Amniotic stem cell (primary cell): Measurements from ENCODE around the gene MATN1.

Experiments used
- DNase-seq: peaks from one replicate; lab custom pipeline; 2025; lab: John Stamatoyannopoulos, UW

MATN1 gene

GRCh38 chr1:30680879-30681278, 42.5 kb downstream of the MATN1 start:
- no peak for DNase-seq

DNA sequence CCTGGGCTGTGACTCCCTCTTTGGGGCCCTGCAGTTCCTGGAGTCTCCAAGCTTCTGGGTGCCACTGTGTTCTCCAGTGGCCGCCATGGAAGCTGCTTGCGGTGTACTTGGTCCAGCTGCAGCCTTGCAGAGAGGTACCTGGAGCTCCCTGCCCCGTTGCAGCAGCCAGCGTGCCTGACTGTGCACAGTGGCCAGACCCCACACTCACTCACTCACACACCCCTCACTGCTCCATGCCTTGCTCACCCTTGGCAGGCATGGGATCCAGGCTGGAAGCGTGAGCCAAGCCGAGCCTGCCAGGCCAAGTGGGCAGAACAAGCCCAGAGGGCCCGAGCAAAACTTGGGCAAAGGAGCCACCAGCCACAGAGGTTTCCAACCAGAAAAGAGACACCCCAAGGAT, 43.0 kb downstream of the MATN1 start:
- no peak for DNase-seq

DNA sequence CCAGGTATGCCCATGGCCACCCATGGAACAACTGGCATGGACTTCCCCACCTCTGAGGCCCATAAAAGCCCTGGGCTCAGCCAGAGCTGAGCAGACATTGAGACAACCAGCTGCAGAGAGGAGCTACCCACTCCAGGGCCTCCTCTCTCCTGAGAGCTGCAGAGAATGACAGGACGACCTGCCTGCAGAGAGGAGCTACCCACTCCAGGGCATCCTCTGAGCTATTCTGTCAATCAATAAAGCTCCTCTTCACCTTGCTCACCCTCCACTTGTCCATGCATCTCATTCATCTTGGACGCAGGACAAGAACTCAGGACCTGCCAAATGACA, 43.4 kb downstream of the MATN1 start:
- DNase-seq: no peak

DNA sequence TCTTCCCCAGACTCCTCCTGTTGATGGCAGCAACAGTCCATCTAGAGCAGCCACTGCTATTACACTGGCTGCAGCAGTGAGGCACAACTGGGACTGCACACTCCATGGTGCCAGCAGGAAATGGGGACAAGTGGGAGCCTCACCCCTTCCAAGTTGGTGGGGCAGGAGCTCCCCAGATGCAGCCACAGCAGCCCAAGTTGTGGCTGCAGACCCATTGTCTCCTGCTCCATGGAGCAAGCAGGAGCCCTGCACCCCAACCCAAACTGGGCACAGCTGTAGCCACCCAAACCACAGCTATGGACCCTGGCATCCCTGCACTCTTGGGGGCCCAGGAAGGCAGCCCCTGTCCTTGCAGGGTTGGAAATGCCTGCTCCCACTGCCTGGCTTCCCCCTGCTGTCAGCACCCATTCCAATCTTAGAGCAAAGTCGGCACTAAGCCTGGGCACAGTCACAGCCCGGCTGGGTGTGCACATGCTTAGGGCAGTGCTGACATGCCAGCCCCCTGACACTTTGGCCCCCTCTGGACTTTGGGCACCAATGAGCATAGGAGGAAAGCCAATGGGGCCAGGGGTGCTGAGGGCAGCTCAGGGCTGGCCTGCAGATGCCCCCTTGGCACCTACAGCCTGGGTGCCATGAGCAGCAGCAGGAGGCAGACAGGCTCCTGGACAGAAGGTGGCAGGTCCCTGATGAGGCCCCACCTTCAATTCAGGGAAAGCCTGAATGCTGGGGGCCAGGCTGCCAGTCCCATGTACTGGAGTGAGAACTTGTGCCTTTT, 44.0 kb downstream of the MATN1 start:
- no peak for DNase-seq

DNA sequence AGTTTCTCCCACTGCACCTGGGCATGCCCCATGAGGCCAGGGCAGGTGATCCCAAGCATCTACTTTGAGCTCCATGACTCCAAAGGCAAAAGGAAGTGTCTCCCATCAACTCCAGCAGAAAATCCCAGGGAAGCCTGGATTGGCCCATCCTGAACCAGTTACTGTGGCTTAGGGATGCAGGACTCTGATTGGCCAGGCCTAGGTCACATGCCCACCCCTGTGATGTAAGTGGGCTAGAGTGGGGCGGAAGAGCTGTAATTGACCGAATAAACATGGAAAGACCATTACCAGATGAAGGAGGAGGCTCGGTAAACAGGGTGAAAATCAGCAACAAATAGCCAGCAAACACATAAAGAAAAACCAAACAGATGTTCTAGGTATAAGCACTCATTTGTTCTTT, 45.2 kb downstream of the MATN1 start:
- no peak for DNase-seq

DNA sequence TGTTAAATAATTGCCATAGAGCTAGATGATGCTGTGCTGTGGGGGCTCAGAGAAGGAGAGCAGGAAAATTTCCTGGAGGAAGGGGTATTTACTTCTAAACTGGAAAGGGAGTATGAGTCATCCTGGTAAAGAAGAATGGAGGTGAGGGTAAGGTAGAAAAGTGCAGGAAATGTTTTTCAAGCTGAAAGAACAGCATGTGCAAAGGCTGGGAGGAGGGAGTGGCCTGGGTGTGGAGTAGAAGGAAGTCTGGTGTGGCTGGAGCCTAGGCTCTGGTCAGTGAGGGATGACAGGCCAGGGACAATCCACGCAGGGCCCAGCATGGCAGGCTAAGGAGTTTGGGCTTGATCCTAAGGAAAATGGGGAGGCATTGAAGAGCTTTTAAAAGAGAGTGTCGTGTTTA, 45.9 kb downstream of the MATN1 start:
- no peak for DNase-seq

DNA sequence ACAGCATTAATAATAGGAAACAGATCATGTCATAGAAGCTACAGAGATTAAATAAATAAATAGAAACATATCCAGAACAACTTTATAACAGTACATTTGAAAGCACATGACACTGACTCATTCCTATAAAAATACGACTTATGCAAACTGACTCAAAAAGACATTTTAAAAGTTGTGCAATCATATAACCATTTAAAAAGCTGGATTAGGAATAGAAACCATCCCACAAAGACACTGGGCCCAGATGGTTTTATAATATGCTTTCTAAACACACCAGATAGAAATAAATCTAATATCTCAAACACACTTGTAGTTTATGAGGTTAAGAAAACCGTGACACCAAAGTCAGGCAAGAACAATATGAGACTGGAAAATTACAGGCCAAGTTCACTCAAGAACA, 47.6 kb downstream of the MATN1 start:
- no peak for DNase-seq

GRCh38 chr1:30675289-30675688, 48.1 kb downstream of the MATN1 start:
- no peak for DNase-seq

DNA sequence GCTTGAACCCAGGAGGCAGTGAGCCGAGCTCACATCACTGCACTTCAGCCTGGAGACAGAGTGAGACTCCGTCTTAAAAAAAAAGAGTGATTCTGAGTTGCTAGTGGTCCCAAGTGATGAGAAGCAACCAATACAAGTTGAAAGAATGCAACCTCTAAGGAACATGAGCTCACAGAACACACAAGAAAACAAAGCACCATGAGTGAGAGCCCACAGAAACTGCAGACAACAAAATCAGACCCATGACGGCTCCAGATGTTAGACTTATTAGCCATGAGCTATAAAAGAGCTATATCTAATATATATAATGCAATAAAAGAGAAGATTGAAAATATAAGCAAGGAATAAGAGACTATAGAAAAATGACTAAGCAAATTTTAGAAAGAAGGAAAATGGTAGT, 50.0 kb downstream of the MATN1 start:
- no peak for DNase-seq

GRCh38 chr1:30672661-30673060, 50.7 kb downstream of the MATN1 start:
- no peak for DNase-seq

DNA sequence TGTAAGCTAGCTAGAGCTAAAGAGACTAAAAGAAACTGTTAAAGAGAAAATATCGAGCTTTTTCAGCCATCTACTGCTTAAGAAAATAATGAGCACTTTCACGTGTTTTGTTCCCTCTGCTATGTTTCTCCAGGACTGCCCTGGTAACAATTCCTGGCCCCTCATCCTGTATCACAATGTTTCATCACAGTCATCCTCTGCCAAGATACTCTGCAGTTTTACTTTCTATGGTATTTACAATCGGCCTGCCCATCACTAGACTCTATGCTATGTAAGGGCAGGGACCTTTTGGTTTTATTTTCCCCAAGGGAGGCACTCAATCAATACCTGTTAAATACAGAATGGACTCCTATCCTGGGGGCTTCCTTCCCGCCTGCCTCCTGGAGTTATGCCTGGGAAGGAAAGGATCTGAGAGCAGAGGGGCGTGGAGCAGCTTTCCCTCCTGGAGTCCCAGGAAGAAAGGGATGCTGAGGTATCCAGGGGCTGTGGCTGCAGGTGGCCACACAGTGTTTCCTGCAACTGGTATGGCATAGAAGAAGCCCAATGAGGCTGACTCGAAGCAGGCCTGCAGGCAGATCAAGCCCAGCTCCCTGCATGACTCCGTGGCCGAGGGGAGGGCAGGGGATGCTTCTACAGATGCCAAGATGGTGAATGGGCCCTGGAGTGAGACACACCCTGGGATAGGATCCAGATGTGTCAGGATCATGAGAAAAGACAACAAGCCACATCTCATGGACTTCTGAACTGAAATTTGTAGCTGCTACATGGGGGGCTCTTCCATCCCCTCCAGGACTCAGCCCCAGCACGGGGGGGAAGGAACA, 52.9 kb downstream of the MATN1 start:
- no peak for DNase-seq

DNA sequence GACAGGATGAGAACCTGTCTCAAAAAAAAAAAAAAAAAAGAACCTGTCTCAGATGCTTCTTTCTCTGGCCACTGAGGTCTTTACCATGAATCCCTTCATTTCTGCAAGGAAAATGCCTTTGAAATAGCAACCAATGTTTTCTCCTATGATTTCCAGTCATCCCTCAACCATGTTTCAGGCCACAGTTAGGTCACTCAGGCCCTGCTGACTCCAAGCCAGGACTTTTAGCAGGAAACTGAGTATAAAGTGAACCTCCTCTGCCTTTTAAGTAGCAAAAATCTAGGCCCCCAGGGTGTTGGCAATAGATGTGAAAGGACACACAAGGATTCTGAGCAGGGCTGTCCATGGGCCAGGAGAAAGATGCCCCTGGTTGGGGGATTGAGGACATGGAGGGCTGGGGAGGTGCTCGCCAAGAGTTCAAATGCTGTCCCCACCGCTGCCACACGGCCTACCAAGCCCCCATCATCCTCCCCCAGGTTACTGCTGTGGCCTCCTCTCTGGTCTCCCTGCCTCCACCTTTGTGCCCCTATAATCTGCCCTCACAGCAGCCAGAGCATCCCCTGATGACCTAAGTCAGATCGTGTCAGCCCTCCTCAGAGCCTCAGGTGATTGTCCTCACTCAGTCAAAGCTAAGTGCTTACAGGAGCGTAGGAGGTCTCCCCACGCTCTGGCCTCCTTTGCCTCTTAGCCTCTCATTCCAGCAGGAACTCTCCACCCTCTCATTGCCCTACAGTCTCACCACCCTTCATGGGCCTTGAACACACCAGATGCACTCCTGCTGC, 54.6 kb downstream of the MATN1 start:
- no peak for DNase-seq

DNA sequence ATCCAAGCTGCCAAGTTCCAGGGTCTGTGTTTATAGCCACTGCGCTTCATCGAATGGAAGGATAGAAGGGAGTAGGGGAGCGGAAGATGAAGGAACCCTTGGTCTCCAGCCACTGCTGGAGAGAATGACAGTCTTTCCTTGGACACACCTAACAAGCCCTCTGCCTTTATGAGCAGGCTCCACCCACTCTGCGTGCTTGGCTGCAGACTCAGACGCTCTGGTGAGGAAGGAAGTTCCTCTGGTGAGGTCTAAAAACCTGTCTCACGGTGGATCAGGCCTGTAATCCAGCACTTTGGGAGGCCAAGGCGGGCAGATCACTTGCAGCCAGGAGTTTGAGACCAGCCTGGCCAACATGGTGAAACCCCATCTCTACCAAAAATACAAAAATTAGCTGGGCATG, 55.4 kb downstream of the MATN1 start:
- DNase-seq: no peak

GRCh38 chr1:30666756-30667273, 56.6 kb downstream of the MATN1 start:
- DNase-seq: no peak

GRCh38 chr1:30665216-30666010, 58.0 kb downstream of the MATN1 start:
- DNase-seq: no peak

- no peak for DNase-seq
These were observed 59.2 kb downstream of the MATN1 start for GRCh38 chr1:30664103-30664755.

- DNase-seq: no peak
These were observed 59.7 kb downstream of the MATN1 start for GRCh38 chr1:30663596-30664091.

DNA sequence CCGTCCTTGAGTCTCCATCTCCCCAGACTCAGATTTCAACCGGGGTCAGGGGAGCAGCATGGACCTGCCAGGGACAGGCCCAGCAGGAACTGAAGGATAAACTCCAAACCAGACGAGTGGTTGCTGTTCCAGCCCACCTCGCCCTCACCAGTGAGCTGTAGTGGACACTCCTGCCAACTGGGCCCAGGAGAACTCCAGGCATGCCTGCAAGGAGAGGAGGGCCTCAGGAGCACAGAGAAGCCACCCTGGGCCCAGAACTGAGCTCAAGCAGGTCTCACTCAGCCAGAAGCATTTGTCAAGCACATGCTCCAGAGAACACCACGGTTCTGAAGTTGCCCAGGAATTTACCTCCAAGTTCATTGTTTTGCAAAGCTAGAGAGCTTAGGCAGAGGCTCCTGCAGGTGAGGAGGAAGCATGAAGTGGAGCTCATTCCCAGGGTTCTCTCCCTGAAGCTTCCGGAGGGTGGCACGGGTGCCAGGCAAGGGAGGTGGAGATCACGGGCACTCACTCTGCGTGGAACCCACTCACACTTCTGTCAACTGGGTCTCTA, 61.0 kb downstream of the MATN1 start:
- no peak for DNase-seq

DNA sequence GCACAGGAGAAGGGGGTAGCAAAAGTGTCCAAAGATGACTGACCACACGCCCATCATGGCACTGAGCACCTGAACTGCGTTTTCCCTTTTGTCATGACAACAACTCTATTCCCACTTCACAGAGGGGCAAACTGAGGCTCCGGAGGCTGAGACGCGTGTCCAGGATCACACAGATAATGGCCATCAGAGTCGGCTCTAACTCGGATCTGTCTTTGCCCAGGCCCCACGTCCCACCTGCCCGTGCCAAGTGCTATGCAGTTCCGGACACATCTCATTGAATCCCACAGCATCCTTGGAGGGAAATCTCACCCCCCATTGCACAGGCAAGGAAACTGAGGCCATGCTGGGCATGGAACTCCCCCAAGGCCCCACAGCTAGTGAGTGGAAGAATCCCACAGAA, 62.1 kb downstream of the MATN1 start:
- no peak for DNase-seq
